ENCODE data around the gene HNRNPLL. TPM values are rescaled to one million over a fixed set of nuclear protein-coding genes. Genes with fewer than 3 reads are reported as not detected.

The HNRNPLL gene
- total RNA-seq, 2 donors from 2014 or later = 70.9 to 74.1 TPM

DNA sequence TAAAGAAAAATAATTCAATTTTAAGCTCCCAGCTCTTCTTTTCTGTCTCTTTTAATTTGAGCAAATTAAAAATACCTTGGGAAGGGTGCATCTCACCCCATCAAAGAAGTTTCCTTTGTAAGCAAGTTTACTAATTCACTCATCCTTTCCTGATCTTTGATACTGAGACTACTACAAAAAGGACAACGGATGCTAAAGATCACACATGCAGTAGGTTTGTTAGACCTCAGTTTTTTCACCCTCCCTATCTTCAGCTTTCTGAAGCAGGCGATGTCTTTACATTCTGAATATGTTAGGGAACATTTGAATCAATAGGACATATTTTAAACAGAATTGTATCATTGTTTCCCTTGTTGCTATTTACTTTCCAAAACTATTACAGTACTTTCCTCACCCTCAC lies 6.0 kb upstream of the HNRNPLL start:
- Mint-ChIP-seq H3K36me3 (ENCODE audit: low read depth) (no peaks in the 10 kb centered on the region), H3K4me3 (no peak overlapping the region), H3K27ac (no peak overlapping the region), H3K9me3 (no peaks in the 10 kb centered on the region), H3K4me1 (peaks cover 10% of the 10 kb centered on the region), H3K27me3 (ENCODE audit: insufficient read depth) (no peaks in the 10 kb centered on the region)
- H3K27ac ChIP-seq (ENCODE audit: low read depth, low read length) = no peak overlapping the region
- WGBS, 2 experiments (ENCODE audit: insufficient coverage in 1 of 2, insufficient read length in 1 of 2) = 83 to 93% methylated on average over 1 to 2 of the region's 2 CpGs
- no peak overlapping the region for H3K4me3 ChIP-seq (ENCODE audit: low read length)
- no peaks in the 10 kb centered on the region for H3K9me3 ChIP-seq (ENCODE audit: control insufficient read depth, low read length)
- no peak overlapping the region for H3K9ac ChIP-seq (ENCODE audit: extremely low read depth, low read length, poor library complexity, severe bottlenecking)
- no peak for DNase-seq
- peaks cover 2% of the 10 kb centered on the region for H3K4me1 ChIP-seq (ENCODE audit: control insufficient read depth, insufficient read depth, low read length)
- TF ChIP-seq, protein P1, sequence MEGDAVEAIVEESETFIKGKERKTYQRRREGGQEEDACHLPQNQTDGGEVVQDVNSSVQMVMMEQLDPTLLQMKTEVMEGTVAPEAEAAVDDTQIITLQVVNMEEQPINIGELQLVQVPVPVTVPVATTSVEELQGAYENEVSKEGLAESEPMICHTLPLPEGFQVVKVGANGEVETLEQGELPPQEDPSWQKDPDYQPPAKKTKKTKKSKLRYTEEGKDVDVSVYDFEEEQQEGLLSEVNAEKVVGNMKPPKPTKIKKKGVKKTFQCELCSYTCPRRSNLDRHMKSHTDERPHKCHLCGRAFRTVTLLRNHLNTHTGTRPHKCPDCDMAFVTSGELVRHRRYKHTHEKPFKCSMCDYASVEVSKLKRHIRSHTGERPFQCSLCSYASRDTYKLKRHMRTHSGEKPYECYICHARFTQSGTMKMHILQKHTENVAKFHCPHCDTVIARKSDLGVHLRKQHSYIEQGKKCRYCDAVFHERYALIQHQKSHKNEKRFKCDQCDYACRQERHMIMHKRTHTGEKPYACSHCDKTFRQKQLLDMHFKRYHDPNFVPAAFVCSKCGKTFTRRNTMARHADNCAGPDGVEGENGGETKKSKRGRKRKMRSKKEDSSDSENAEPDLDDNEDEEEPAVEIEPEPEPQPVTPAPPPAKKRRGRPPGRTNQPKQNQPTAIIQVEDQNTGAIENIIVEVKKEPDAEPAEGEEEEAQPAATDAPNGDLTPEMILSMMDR (conservative IDR thresholded peaks at IDR 0.05) = no peak
- no peaks in the 10 kb centered on the region for H3K36me3 ChIP-seq (ENCODE audit: control insufficient read depth, insufficient read depth, low read length)
- no peaks in the 10 kb centered on the region for H3K27me3 ChIP-seq (ENCODE audit: control insufficient read depth, insufficient read depth, low read length, poor library complexity, severe bottlenecking)

DNA sequence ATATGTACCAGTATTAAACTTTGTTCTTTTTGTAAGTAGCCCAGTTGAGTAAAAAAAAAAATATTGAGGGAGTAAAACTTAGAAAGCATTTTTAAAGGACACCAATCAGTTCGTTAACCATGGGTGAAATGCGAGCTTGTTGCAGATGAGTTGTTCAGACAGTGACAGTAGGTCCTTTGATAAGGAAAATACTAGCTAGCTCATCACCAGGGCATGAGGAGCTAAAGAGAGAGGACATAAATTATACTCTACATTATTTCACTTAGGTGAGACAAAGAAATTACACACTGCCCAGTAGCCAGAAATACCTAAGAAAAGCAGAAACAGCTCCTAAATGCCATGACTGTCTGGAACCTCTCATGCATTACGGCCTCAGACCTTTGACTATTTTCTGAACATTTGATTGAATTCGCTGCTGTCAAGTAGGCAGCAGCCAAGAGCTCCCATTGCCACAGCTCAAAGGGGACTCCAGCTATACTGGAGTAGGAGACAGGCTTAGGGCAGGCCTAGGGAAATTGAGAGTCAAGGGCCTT lies 2.6 kb upstream of the HNRNPLL start:
- no peak overlapping the region for H3K27ac Mint-ChIP-seq
- H3K4me1 Mint-ChIP-seq = peaks cover 13% of the 10 kb centered on the region
- H3K4me1 ChIP-seq (ENCODE audit: control insufficient read depth, insufficient read depth, low read length) = no peaks in the 10 kb centered on the region
- H3K36me3 Mint-ChIP-seq (ENCODE audit: low read depth) = no peaks in the 10 kb centered on the region
- H3K27me3 Mint-ChIP-seq (ENCODE audit: insufficient read depth) = no peaks in the 10 kb centered on the region
- no peak overlapping the region for H3K9ac ChIP-seq (ENCODE audit: extremely low read depth, low read length, poor library complexity, severe bottlenecking)
- H3K27ac ChIP-seq (ENCODE audit: low read depth, low read length) = no peak overlapping the region
- 90 to 91% methylated on average over 2 to 4 of the region's 4 CpGs for WGBS, 2 experiments (ENCODE audit: insufficient coverage in 1 of 2, insufficient read length in 1 of 2)
- H3K9me3 Mint-ChIP-seq = no peaks in the 10 kb centered on the region
- H3K36me3 ChIP-seq (ENCODE audit: control insufficient read depth, insufficient read depth, low read length) = no peaks in the 10 kb centered on the region
- H3K27me3 ChIP-seq (ENCODE audit: control insufficient read depth, insufficient read depth, low read length, poor library complexity, severe bottlenecking) = no peaks in the 10 kb centered on the region
- no peak for DNase-seq
- TF ChIP-seq, protein P1 (conservative IDR thresholded peaks at IDR 0.05) = no peak
- no peak overlapping the region for H3K4me3 ChIP-seq (ENCODE audit: low read length)
- no peaks in the 10 kb centered on the region for H3K9me3 ChIP-seq (ENCODE audit: control insufficient read depth, low read length)
- no peak overlapping the region for H3K4me3 Mint-ChIP-seq

DNA sequence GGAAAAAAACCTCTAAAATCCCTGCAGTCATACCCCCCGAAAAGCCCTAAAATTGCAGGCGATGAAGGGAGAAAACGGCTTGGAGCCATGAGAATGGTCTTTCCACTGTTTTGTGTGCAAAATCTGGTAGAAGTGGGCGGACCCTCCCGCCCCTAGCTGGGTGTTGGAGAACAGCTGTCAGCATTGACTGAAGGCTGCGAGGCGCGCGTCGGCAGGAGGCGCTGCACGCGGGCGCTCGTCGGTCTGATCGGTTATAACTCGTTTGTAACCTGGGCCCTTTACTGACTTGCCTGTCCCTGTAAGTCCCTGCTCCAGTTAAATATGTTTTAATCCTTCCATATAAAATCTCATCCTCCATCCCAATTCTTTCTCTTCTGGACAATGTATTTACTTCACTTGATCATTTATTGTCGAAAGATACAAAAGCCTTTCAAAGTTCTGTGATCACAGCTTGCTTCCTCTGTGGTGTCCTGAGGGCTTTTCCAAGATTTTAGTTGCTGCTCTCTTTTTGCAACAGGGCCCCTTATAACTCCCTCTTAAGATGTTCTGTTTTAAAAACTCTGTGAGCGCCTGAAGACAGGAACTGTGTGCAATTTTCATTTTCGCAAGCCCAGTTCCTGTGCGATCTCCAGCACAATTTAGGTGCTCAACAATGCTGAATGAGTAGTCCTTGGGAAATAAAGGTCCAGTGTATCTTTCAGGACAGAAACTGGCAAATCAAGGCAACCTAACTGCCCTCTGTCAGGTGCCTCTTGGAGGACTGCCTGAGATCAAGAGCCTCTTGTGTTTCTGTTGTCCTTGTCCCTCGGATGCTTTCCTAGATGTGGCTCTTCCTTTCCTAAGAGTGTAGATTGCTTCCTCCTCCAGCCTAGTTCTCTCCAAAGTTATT lies 918 bp upstream of the HNRNPLL start:
- H3K27ac Mint-ChIP-seq = peak overlapping the region; percentile 92
- H3K9me3 Mint-ChIP-seq = no peaks in the 10 kb centered on the region
- no peaks in the 10 kb centered on the region for H3K36me3 ChIP-seq (ENCODE audit: control insufficient read depth, insufficient read depth, low read length)
- no peaks in the 10 kb centered on the region for H3K9me3 ChIP-seq (ENCODE audit: control insufficient read depth, low read length)
- peak overlapping the region; percentile 98 for H3K4me3 ChIP-seq (ENCODE audit: low read length)
- TF ChIP-seq, protein P1 (conservative IDR thresholded peaks at IDR 0.05) = peak; percentile 95
- no peaks in the 10 kb centered on the region for H3K4me1 ChIP-seq (ENCODE audit: control insufficient read depth, insufficient read depth, low read length)
- peak overlapping the region; percentile 38 for H3K9ac ChIP-seq (ENCODE audit: extremely low read depth, low read length, poor library complexity, severe bottlenecking)
- H3K36me3 Mint-ChIP-seq (ENCODE audit: low read depth) = no peaks in the 10 kb centered on the region
- peak; percentile 93 for DNase-seq
- H3K4me1 Mint-ChIP-seq = peaks cover 29% of the 10 kb centered on the region
- H3K4me3 Mint-ChIP-seq = peak overlapping the region; percentile 85
- H3K27me3 ChIP-seq (ENCODE audit: control insufficient read depth, insufficient read depth, low read length, poor library complexity, severe bottlenecking) = no peaks in the 10 kb centered on the region
- no peaks in the 10 kb centered on the region for H3K27me3 Mint-ChIP-seq (ENCODE audit: insufficient read depth)
- WGBS, 2 experiments (ENCODE audit: insufficient coverage in 1 of 2, insufficient read length in 1 of 2) = 19 to 33% methylated on average over 14 to 23 of the region's 23 CpGs
- peak overlapping the region; percentile 83 for H3K27ac ChIP-seq (ENCODE audit: low read depth, low read length)
